ENCODE data around the gene PBXIP1.

DNA sequence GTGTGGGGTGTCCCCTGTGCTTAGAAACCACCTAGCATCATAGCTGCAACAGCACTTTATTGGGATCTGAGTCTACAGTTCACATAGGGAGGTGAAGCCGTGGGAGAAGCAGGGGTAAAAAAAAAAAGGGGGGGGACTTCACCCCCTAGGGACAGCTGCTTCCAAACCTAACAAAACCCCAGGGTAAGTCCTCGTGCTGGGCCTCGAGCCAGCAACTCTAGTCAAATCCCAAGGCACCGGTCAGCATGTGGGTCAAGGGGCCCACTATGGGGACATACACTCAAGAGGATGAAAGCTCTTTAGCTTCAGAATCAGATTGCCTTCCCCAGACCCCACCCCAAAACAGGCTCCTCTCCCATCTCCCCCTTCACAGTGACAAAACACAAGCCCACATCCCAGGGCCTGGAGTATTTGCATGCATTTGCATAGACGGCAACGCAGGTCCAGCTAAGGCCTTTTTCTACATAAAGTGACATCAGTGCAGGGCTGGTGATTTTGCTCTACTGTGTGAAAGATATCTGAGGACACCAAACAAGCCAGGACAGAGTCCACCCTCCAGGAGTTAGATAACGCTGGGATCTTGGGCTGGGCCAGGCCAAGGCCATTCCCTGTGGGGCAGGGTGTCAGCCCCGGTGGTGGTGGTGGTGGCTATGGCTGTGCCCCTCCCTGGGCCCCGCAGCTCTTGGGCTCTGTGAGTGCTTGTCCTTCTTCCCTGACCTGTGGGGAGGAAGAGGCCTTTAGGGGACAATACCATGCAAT, 11.3 kb downstream of the PBXIP1 start:
- TF ChIP-seq, protein P1, sequence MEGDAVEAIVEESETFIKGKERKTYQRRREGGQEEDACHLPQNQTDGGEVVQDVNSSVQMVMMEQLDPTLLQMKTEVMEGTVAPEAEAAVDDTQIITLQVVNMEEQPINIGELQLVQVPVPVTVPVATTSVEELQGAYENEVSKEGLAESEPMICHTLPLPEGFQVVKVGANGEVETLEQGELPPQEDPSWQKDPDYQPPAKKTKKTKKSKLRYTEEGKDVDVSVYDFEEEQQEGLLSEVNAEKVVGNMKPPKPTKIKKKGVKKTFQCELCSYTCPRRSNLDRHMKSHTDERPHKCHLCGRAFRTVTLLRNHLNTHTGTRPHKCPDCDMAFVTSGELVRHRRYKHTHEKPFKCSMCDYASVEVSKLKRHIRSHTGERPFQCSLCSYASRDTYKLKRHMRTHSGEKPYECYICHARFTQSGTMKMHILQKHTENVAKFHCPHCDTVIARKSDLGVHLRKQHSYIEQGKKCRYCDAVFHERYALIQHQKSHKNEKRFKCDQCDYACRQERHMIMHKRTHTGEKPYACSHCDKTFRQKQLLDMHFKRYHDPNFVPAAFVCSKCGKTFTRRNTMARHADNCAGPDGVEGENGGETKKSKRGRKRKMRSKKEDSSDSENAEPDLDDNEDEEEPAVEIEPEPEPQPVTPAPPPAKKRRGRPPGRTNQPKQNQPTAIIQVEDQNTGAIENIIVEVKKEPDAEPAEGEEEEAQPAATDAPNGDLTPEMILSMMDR (IDR thresholded peaks at IDR 0.05), result no peak
- TF ChIP-seq POLR2AphosphoS5 (IDR thresholded peaks at IDR 0.05), result no peak
- no peak for TF ChIP-seq POLR2A (IDR thresholded peaks at IDR 0.05)
- no peak for TF ChIP-seq EP300 (IDR thresholded peaks at IDR 0.05)
